Stimulated activated CD8-positive, alpha-beta memory T cell treated with anti-CD3 and anti-CD28 coated beads, Interleukin-12 subunit alpha, Interleukin-12 subunit beta, amount 100 ng/mL, for 4 hours (primary cell): ENCODE measurements around the gene POLR3F.
"Not testable (repeated sequence)": the region's sequence is repeated elsewhere in the genome, so short reads cannot be mapped to it uniquely, and the experiment has no call there.

Source experiments
- DNase-seq: peaks from one replicate; pipeline ENCODE4 v3.0.0-alpha.2; 2020; ENCODE audit warnings: low read depth

POLR3F gene

GRCh38 chr20:18466894-18467730, at the start of gene POLR3F, which contains the start of gene DZANK1:
Gene POLR3F, plus strand, starts transcription at chr20:18467390. Its CDS starts 117 bp downstream, at chr20:18467507.
Gene DZANK1, minus strand, starts transcription at chr20:18467030. Its CDS starts 1,672 bp downstream, at chr20:18465358.
- peak; percentile 86 for DNase-seq

- DNase-seq: no peak
Observed at GRCh38 chr20:18421608-18422007, 45.6 kb upstream of the POLR3F start.

- no peak for DNase-seq
Observed at GRCh38 chr20:18427214-18427613, 40.0 kb upstream of the POLR3F start.

- DNase-seq: no peak
Observed at GRCh38 chr20:18428490-18429173, 38.6 kb upstream of the POLR3F start.

- DNase-seq: no peak
Observed at GRCh38 chr20:18430172-18430826, 36.9 kb upstream of the POLR3F start.

GRCh38 chr20:18431206-18431605, 36.0 kb upstream of the POLR3F start:
- DNase-seq: no peak

GRCh38 chr20:18436847-18437246, 30.3 kb upstream of the POLR3F start:
- DNase-seq: no peak

- no peak for DNase-seq
Observed at GRCh38 chr20:18440403-18440802, 26.8 kb upstream of the POLR3F start.

- no peak for DNase-seq
Observed at GRCh38 chr20:18443886-18444285, 23.3 kb upstream of the POLR3F start.

GRCh38 chr20:18456600-18456999, 10.6 kb upstream of the POLR3F start:
- no peak for DNase-seq

GRCh38 chr20:18465536-18466200, 1.5 kb upstream of the POLR3F start:
- no peak for DNase-seq

GRCh38 chr20:18466574-18466893, 656 bp upstream of the POLR3F start:
- no peak for DNase-seq

GRCh38 chr20:18477218-18477617, 10.0 kb downstream of the POLR3F start:
- DNase-seq: no peak

GRCh38 chr20:18477821-18478220, 10.6 kb downstream of the POLR3F start:
- no peak for DNase-seq

- DNase-seq: no peak
Observed at GRCh38 chr20:18481596-18481995, 14.4 kb downstream of the POLR3F start.

- DNase-seq: no peak
Observed at GRCh38 chr20:18488301-18488700, 21.1 kb downstream of the POLR3F start.

GRCh38 chr20:18496042-18496441, 28.9 kb downstream of the POLR3F start:
- no peak for DNase-seq

- peak; percentile 54 for DNase-seq
Observed at GRCh38 chr20:18496740-18497592, 29.8 kb downstream of the POLR3F start, which contains the start of gene RBBP9. Gene RBBP9, minus strand, starts transcription at chr20:18497225. Its CDS starts 58 bp downstream, at chr20:18497167.

GRCh38 chr20:18497603-18498002, 30.4 kb downstream of the POLR3F start:
- DNase-seq: no peak

- DNase-seq: not testable (repeated sequence)
Observed at GRCh38 chr20:18501672-18502071, 34.5 kb downstream of the POLR3F start.

- DNase-seq: no peak
Observed at GRCh38 chr20:18504479-18505060, 37.4 kb downstream of the POLR3F start.
